HG03378 (cell line): ENCODE results near the gene ARL6IP1.
A peak's percentile ranks its signal among the peaks of the same experiment; 100 is the strongest.
"Not testable (repeated sequence)": the region's sequence is repeated elsewhere in the genome, so short reads cannot be mapped to it uniquely, and the experiment has no call there.

ENCODE experiments used
- ATAC-seq: cut with Tn5 transposase; IDR thresholded peaks from one replicate; pipeline ENCODE4 v1.9.1; 2021; ENCODE audit warnings: mild to moderate bottlenecking, moderate library complexity; ENCODE audit not compliant: unreplicated experiment

ARL6IP1 gene

DNA sequence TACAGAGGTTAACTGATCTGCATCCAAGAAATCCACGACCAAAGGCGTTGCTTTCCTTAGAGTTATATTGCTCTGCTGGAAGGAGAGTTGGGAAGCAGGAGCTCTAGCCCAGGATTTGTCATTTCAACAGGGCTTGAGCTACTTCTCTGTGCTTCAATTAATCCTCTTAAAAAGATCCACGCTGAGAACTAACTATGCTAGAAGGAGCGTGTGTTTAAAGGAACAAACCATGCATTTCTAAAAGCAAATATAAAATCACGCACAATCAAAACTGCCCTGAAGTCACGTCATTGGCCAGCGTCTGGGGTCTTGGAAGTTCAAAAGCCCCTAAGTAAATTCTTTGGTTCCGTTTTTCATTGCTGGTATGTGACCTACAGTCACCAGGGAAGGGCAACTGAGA lies 1.1 kb downstream of the ARL6IP1 start:
- no peak for ATAC-seq

GRCh38 chr16:18799500-18799899 lies 1.8 kb downstream of the ARL6IP1 start:
- no peak for ATAC-seq

DNA sequence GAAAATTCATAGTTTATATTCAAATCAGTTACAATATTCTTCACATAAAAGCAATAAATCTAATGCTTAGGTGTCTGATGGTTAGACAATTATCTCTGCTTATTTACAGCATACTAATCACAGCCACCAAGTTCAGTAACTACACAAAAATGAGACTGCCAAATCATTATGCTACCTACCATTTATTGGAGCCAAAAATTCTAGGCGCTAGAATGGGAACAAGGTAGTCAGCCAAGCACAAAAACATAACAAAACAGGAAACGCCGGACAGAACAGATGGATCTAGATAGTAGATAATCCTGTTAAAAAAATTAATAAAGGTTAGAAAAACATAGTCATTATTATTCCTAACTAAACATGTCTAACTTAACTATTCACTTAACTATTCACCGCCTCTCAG lies 3.6 kb downstream of the ARL6IP1 start:
- ATAC-seq = no peak

- no peak for ATAC-seq
Measured at GRCh38 chr16:18796377-18796776, 5.0 kb downstream of the ARL6IP1 start.

DNA sequence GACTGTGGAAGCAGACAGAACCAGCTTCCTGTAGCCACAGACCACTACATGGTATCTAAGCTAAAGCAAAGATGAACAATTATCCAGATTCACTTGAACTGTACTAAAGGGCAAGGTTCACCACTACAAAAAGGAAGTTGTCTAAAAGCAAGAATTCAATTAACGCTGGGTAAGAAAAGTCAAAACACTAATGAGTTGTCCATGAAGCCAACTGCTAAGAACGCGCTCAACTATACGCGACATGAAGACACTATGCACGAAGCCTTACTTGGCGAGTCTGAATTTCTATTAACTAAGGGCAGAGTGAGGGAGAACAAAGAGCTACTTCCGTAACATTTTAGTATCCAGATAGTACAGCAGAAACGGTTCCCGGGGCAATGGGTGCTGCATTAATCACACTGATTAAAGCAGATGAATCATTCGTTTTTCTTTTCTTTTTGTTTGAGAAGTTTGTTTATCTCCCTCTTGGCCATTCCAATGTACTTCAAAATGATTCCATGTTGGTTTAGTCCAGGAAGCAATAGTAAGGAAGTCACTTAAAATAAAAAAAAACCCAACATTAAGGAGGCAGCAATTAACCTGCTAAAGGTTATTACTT lies 8.4 kb downstream of the ARL6IP1 start:
- no peak for ATAC-seq

- ATAC-seq = peak; percentile 81
Measured at GRCh38 chr16:18789850-18790706, 11.3 kb downstream of the ARL6IP1 start, which contains the start of gene RPS15A. Gene RPS15A (minus strand): TSS chr16:18790334. CDS start chr16:18789113, 1,221 bp downstream.

- no peak for ATAC-seq
Measured at GRCh38 chr16:18789515-18789849, 11.9 kb downstream of the ARL6IP1 start.

DNA sequence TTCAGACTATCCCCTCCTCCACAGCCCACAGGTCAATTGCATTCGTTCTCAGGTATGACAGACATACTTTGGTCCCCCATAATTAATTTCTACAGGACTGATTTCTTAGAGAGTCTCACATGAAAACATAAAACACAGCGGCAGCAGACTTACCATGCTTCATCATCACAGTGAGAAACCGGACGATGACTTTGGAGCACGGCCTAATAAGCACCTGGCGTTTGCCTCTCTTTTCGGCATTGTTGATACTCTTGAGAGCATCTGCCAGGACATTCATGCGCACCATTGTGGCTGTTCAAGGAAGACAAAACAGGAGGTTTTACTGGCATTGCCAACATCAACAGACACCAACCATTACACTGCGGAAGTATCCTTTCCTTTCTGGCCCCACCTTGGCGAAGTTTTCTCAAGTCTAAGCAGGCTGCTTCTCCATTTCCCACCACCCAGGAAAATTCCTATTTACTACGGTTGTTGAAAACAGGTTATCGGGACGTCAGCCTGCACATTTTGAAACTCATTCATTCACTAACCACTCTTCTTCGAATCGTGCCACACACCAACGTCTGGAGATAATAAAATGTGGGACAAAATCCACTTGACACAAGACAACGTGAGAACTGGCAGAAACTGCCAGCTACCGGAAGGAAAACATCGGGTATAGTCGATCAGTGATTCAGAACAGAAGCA lies 12.4 kb downstream of the ARL6IP1 start:
- no peak for ATAC-seq

- no peak for ATAC-seq
Measured at GRCh38 chr16:18784917-18785623, 16.3 kb downstream of the ARL6IP1 start.

DNA sequence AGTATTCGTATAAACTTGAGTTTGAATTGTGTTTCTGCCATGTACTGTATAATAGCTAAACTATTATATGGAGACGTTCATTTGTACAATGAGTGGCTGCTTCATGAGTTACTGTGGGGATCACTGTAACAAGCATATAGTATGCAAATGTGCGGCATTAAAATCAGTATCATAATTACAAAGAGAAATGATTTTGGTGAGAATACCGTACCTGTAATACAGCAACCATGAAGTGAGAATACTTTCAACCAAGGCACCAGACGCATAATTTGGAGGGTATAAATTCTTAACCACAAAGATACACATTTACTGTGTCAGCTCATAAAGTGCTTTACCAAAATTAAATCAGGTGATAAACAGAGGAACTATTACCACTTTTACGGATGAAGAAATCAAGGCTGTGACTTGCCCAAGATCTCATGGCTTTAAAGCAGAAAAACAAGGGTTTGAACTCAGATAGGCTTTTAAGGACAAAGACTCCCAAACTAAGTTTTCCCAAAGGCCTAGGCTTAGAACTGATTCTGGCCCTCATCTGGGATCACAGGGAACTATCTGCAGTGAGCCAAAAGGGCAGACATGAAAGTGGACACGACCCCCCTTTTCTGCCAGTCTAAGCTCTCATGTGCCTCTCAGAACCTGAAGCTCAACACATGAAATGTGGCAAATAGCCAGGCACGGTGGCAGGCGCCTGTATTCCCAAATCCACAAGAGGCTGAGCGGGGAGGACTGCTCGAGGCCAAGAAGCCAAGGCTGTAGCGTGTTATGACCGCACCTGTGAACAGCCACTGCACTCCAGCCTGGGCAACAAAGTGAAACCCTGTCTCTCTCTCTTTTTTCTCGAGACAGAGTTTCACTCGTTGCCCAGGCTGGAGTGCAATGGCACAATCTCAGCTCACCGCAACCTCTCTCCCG lies 17.7 kb downstream of the ARL6IP1 start:
- no peak for ATAC-seq

GRCh38 chr16:18782697-18783429 lies 18.5 kb downstream of the ARL6IP1 start:
- ATAC-seq = no peak

DNA sequence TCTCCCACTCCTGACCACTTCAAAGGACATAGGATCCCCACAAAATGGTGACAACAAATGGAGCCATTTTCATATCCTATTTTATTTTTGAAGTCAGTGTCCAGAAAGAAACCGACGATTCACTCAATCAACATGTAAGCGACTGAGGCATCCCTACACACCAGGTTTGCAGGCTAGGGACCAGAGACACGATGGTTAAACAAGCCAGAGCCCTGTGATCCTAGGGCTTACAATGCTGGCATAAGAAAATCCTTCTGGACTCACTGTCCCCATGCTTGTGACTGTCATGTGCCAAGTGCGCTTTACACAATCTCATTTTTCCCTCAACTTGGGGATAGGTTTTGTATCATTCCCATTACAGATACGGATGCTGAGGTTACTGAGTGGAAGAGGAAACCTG lies 20.1 kb downstream of the ARL6IP1 start:
- ATAC-seq = not testable (repeated sequence)

DNA sequence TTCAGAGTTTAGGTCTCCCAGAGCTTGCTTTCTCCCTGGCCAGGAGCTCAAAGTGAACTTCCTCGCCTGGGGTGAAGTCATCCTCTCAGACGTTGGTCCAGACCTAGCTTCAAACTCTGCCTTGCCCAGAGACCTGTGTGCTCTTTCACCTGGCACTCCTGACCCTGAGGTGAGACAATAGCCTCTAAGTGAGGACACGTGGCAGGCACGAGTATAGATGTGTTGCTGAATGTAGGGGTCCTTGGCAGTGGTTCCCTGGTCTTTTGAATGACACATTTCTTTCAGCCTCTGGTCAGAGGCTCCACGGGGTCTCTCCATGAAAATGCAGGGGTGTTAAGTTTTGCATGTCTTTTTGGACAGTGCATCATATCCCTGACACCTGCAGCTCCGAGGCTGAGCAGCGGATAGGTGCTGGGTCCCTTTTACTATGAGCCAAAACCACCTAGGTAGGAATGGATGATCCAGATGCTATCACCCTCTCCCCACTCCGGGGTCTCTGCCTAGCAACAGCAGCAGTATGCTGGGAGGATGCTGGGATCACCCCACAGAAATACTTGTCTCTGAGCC lies 20.8 kb downstream of the ARL6IP1 start:
- ATAC-seq = not testable (repeated sequence)

GRCh38 chr16:18777664-18778063 lies 23.7 kb downstream of the ARL6IP1 start:
- not testable (repeated sequence) for ATAC-seq

- ATAC-seq = not testable (repeated sequence)
Measured at GRCh38 chr16:18776334-18776733, 25.0 kb downstream of the ARL6IP1 start.

GRCh38 chr16:18774651-18775050 lies 26.7 kb downstream of the ARL6IP1 start:
- not testable (repeated sequence) for ATAC-seq

DNA sequence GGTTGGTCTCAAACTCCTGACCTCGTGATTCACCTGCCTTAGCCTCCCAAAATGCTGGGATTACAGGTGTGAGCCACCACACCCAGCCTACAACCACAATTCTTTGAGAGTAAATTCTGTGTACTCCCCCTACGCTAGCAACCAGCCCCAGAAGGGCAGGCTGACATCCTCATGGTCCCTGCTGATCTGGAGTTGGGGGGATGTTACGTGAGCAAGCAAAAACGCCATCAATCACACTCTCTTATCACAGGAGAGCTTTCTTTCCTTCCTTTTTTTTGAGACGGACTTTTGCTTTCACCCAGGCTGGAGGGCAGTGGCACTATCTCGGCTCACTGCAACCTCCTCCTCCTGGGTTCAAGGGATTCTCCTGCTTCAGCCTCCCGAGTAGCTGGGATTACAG lies 29.2 kb downstream of the ARL6IP1 start:
- ATAC-seq = not testable (repeated sequence)

GRCh38 chr16:18770336-18770962 lies 30.9 kb downstream of the ARL6IP1 start:
- not testable (repeated sequence) for ATAC-seq

DNA sequence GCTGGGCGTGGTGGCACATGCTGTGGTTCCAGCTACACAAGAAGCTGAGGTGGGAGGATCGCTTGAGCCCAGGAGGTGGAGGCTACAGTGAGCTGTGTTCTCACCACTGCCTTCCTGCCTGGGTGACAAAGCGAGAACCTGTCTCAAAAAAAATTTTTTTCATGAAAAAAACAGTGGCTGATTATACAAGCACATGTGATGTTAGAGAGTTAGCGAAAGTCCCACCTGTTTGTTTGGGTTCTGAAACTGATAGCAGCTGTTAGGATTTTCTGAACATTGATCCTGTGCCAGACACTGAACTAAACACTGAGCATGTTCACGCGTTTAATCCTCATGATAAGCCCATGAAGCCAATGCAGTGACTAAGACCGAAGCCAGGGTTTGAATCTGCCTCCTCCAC lies 34.1 kb downstream of the ARL6IP1 start:
- ATAC-seq = peak; percentile 49
